ENCODE data around the gene UTP4.

UTP4 gene

GRCh38 chr16:69132424-69133252, at the start of gene UTP4, which contains the start of gene CHTF8:
UTP4 (plus strand) TSS chr16:69132649; CDS start chr16:69133460, 811 bp downstream.
CHTF8 (minus strand) TSS chr16:69132588; CDS start chr16:69121458, 11,130 bp downstream.
- Histone ChIP-seq H3K27ac (peak within 1 kb of the TSS; percentile 85 to 98 (median 96)), H3K4me3 (peak within 1 kb of the TSS; percentile 77 to 96 (median 88))

GRCh38 chr16:69083306-69083941, 49.0 kb upstream of the UTP4 start:
- H3K4me3 ChIP-seq: no peak overlapping the region
- H3K27ac ChIP-seq: peak overlapping the region in 1 of 21 experiments; percentile 38

- no peak overlapping the region for H3K4me3 ChIP-seq
Measured at GRCh38 chr16:69084289-69084688, 48.2 kb upstream of the UTP4 start.

GRCh38 chr16:69085032-69085695, 47.3 kb upstream of the UTP4 start:
- no peak overlapping the region for H3K4me3 ChIP-seq

More at GRCh38 chr16:69084289-69084688, 48.2 kb upstream of the UTP4 start:
- peak overlapping the region in 1 of 21 experiments; percentile 38 for H3K27ac ChIP-seq

GRCh38 chr16:69087161-69087581, 45.3 kb upstream of the UTP4 start:
- Histone ChIP-seq H3K27ac (peak overlapping the region in 3 of 21 experiments; percentile 5 to 75 (median 16)), H3K4me3 (no peak overlapping the region)

More at GRCh38 chr16:69085032-69085695, 47.3 kb upstream of the UTP4 start:
- peak overlapping the region in 1 of 21 experiments; percentile 2 for H3K27ac ChIP-seq

GRCh38 chr16:69088684-69089083, 43.8 kb upstream of the UTP4 start:
- Histone ChIP-seq H3K4me3 (no peak overlapping the region), H3K27ac (peak overlapping the region in 4 of 21 experiments; percentile 22 to 74 (median 55))

- Histone ChIP-seq H3K4me3 (no peak overlapping the region), H3K27ac (peak overlapping the region in 6 of 21 experiments; percentile 22 to 74 (median 50))
Measured at GRCh38 chr16:69089091-69089910, 43.1 kb upstream of the UTP4 start.

- H3K27ac ChIP-seq: peak overlapping the region in 1 of 21 experiments; percentile 72
- no peak overlapping the region for H3K4me3 ChIP-seq
Measured at GRCh38 chr16:69093974-69094373, 38.5 kb upstream of the UTP4 start.

GRCh38 chr16:69094501-69094900, 37.9 kb upstream of the UTP4 start:
- peak overlapping the region in 2 of 21 experiments; percentile 42 to 72 for H3K27ac ChIP-seq
- H3K4me3 ChIP-seq: no peak overlapping the region

- H3K27ac ChIP-seq: peak overlapping the region in 1 of 21 experiments; percentile 72
- H3K4me3 ChIP-seq: no peak overlapping the region
Measured at GRCh38 chr16:69095193-69095592, 37.3 kb upstream of the UTP4 start.

GRCh38 chr16:69100071-69100691, 32.3 kb upstream of the UTP4 start:
- peak overlapping the region in 4 of 21 experiments; percentile 5 to 77 (median 28) for H3K27ac ChIP-seq
- H3K4me3 ChIP-seq: no peak overlapping the region

- Histone ChIP-seq H3K4me3 (peak within 1 kb of the TSS; percentile 44 to 65 (median 59)), H3K27ac (peak within 1 kb of the TSS in 16 of 21 experiments; percentile 3 to 91 (median 56))
Measured at GRCh38 chr16:69105501-69106361, 26.7 kb upstream of the UTP4 start, which contains the start of gene HAS3. HAS3 (plus strand) TSS chr16:69105653; CDS start chr16:69109396, 3,743 bp downstream.

GRCh38 chr16:69106491-69107315, 25.7 kb upstream of the UTP4 start:
- Histone ChIP-seq H3K27ac (peak overlapping the region in 11 of 21 experiments; percentile 7 to 91 (median 56)), H3K4me3 (peak overlapping the region; percentile 41 to 65 (median 59))

- peak overlapping the region in 7 of 21 experiments; percentile 29 to 91 (median 56) for H3K27ac ChIP-seq
- H3K4me3 ChIP-seq: peak overlapping the region; percentile 41 to 65 (median 59)
Measured at GRCh38 chr16:69107316-69107962, 25.0 kb upstream of the UTP4 start.

GRCh38 chr16:69108064-69108904, 24.2 kb upstream of the UTP4 start:
- H3K4me3 ChIP-seq: peak overlapping the region in 4 of 7 experiments; percentile 41 to 65 (median 62)
- peak overlapping the region in 2 of 21 experiments; percentile 75 to 91 for H3K27ac ChIP-seq
